Activated CD4-positive, CD25-positive, alpha-beta regulatory T cell treated with anti-CD3 and anti-CD28 coated beads, Interleukin-2, amount 50 U/mL, for 72 hours (primary cell): Measurements from ENCODE around the gene NAV2.

Experiments used
- DNase-seq: peaks from one replicate; pipeline ENCODE4 v3.0.0; 2021

The NAV2 gene

GRCh38 chr11:19718951-19719350, 6.3 kb downstream of the NAV2 start:
- no peak for DNase-seq

- DNase-seq, result no peak
Observed at GRCh38 chr11:19719960-19720359, 7.3 kb downstream of the NAV2 start.

- no peak for DNase-seq
Observed at GRCh38 chr11:19721176-19721575, 8.5 kb downstream of the NAV2 start.

GRCh38 chr11:19722702-19723101, 10.1 kb downstream of the NAV2 start:
- DNase-seq, result no peak

GRCh38 chr11:19723572-19724342, 11.1 kb downstream of the NAV2 start:
- DNase-seq, result no peak

GRCh38 chr11:19724765-19725164, 12.1 kb downstream of the NAV2 start:
- no peak for DNase-seq

GRCh38 chr11:19725379-19726079, 12.9 kb downstream of the NAV2 start:
- no peak for DNase-seq

GRCh38 chr11:19727246-19727645, 14.6 kb downstream of the NAV2 start:
- no peak for DNase-seq

- DNase-seq, result no peak
Observed at GRCh38 chr11:19728436-19728835, 15.8 kb downstream of the NAV2 start.

GRCh38 chr11:19729141-19729540, 16.5 kb downstream of the NAV2 start:
- DNase-seq, result no peak

GRCh38 chr11:19730373-19730772, 17.7 kb downstream of the NAV2 start:
- no peak for DNase-seq

- no peak for DNase-seq
Observed at GRCh38 chr11:19734171-19734570, 21.5 kb downstream of the NAV2 start.

- DNase-seq, result no peak
Observed at GRCh38 chr11:19735157-19735908, 22.7 kb downstream of the NAV2 start.

- DNase-seq, result no peak
Observed at GRCh38 chr11:19735909-19736498, 23.4 kb downstream of the NAV2 start.

- no peak for DNase-seq
Observed at GRCh38 chr11:19736831-19737230, 24.2 kb downstream of the NAV2 start.

GRCh38 chr11:19737575-19737974, 24.9 kb downstream of the NAV2 start:
- no peak for DNase-seq

GRCh38 chr11:19738124-19738523, 25.5 kb downstream of the NAV2 start:
- DNase-seq, result no peak

GRCh38 chr11:19739872-19740271, 27.2 kb downstream of the NAV2 start:
- no peak for DNase-seq

- DNase-seq, result no peak
Observed at GRCh38 chr11:19740586-19740985, 27.9 kb downstream of the NAV2 start.

- DNase-seq, result peak; percentile 61
Observed at GRCh38 chr11:19742588-19743292, 30.1 kb downstream of the NAV2 start.

- DNase-seq, result no peak
Observed at GRCh38 chr11:19743622-19744021, 31.0 kb downstream of the NAV2 start.

GRCh38 chr11:19744130-19744529, 31.5 kb downstream of the NAV2 start:
- DNase-seq, result no peak

- no peak for DNase-seq
Observed at GRCh38 chr11:19746086-19746485, 33.4 kb downstream of the NAV2 start.
